ENCODE data around the gene ALDH16A1. TPM values are rescaled to one million over a fixed set of nuclear protein-coding genes. Genes with fewer than 3 reads are reported as not detected.

ALDH16A1 gene
- total and polyA plus RNA-seq, 2 of the 8 experiments (the other 6 are each of a cell fraction or from before 2014, with no cell fraction given): 30.5 to 34.3 TPM

MicroRNAs within 50 kb of the gene (microRNA counts, 767-probe panel; counts per million panel counts)
- microRNA hsa-miR-150-5p: 879 counts per million, percentile 95 among the panel's probes with 10 or more counts

Small RNAs within 50 kb of the gene (microRNA-seq; reads per million reads assigned to microRNA genes)
- gene MIR150 (ENCODE audit: borderline microRNAs expressed in 2 of 2, borderline number of aligned reads in 2 of 2, borderline replicate concordance in 1 of 2): 3.7 to 7.1 reads per million in 2 experiments

Small RNAs within 50 kb of the gene (small RNA-seq; reads per million reads assigned to genes)
- gene COX6CP7 (ENCODE audit: insufficient read depth): not detected
- 76.5 reads per million, percentile 97 among the genes with 10 or more reads in this experiment for gene MIR150 (ENCODE audit: insufficient read depth)
- gene SNORD32A (ENCODE audit: insufficient read depth): not detected
- not detected for gene SNORD33 (ENCODE audit: insufficient read depth)
- not detected for gene SNORD34 (ENCODE audit: insufficient read depth)
- not detected for gene SNORD35A (ENCODE audit: insufficient read depth)
- gene SNORD35B (ENCODE audit: insufficient read depth): not detected

Other genes with a start within 250 kb of the ALDH16A1 start
- gene SLC6A16, start 128.0 kb upstream of the ALDH16A1 start, total RNA-seq (2021; fragmentation: NEBNext Ultra II Directional; extraction: Animal tissue kit (Norgen Biotek cat#: 25700)): 1.5 and 1.7 TPM in 2 replicates
- gene SLC6A16, start 128.0 kb upstream of the ALDH16A1 start, polyA plus RNA-seq (2011; rRNA removed): 0.93 and 1.1 TPM in 2 replicates
- not detected in 2 replicates for gene CD37, start 117.8 kb upstream of the ALDH16A1 start, total RNA-seq (2021; fragmentation: NEBNext Ultra II Directional; extraction: Animal tissue kit (Norgen Biotek cat#: 25700))
- gene CD37, start 117.8 kb upstream of the ALDH16A1 start, polyA plus RNA-seq (2011; rRNA removed): not detected in 2 replicates
- gene TEAD2, start 90.8 kb upstream of the ALDH16A1 start, total RNA-seq (2021; fragmentation: NEBNext Ultra II Directional; extraction: Animal tissue kit (Norgen Biotek cat#: 25700)): 146 and 156 TPM in 2 replicates
- gene TEAD2, start 90.8 kb upstream of the ALDH16A1 start, polyA plus RNA-seq (2011; rRNA removed): 87.6 and 110 TPM in 2 replicates
- 2.6 and 3.1 TPM in 2 replicates for gene DKKL1, start 89.3 kb upstream of the ALDH16A1 start, total RNA-seq (2021; fragmentation: NEBNext Ultra II Directional; extraction: Animal tissue kit (Norgen Biotek cat#: 25700))
- gene DKKL1, start 89.3 kb upstream of the ALDH16A1 start, polyA plus RNA-seq (2011; rRNA removed): 5.9 and 6.8 TPM in 2 replicates
- 0.19 and 0.57 TPM in 2 replicates for gene KASH5, start 65.0 kb upstream of the ALDH16A1 start, total RNA-seq (2021; fragmentation: NEBNext Ultra II Directional; extraction: Animal tissue kit (Norgen Biotek cat#: 25700))
- 0.05 and 0.28 TPM in 2 replicates for gene KASH5, start 65.0 kb upstream of the ALDH16A1 start, polyA plus RNA-seq (2011; rRNA removed)
- 0.82 TPM in 1 of 2 replicates, not detected in the other for gene PTH2, start 29.8 kb upstream of the ALDH16A1 start, total RNA-seq (2021; fragmentation: NEBNext Ultra II Directional; extraction: Animal tissue kit (Norgen Biotek cat#: 25700))
- gene PTH2, start 29.8 kb upstream of the ALDH16A1 start, polyA plus RNA-seq (2011; rRNA removed): 0.50 TPM in 1 of 2 replicates, not detected in the other
- 0.93 and 1.1 TPM in 2 replicates for gene GFY, start 27.8 kb upstream of the ALDH16A1 start, total RNA-seq (2021; fragmentation: NEBNext Ultra II Directional; extraction: Animal tissue kit (Norgen Biotek cat#: 25700))
- gene GFY, start 27.8 kb upstream of the ALDH16A1 start, polyA plus RNA-seq (2011; rRNA removed): 0.68 and 1.2 TPM in 2 replicates
- gene SLC17A7, start 11.7 kb upstream of the ALDH16A1 start, total RNA-seq (2021; fragmentation: NEBNext Ultra II Directional; extraction: Animal tissue kit (Norgen Biotek cat#: 25700)): 2.3 and 3.0 TPM in 2 replicates
- 2.7 and 4.7 TPM in 2 replicates for gene SLC17A7, start 11.7 kb upstream of the ALDH16A1 start, polyA plus RNA-seq (2011; rRNA removed)
- gene PIH1D1, start 1.4 kb upstream of the ALDH16A1 start, total RNA-seq (2021; fragmentation: NEBNext Ultra II Directional; extraction: Animal tissue kit (Norgen Biotek cat#: 25700)): 146 and 155 TPM in 2 replicates
- 195 and 220 TPM in 2 replicates for gene PIH1D1, start 1.4 kb upstream of the ALDH16A1 start, polyA plus RNA-seq (2011; rRNA removed)
- 1.6 and 2.6 TPM in 2 replicates for gene FLT3LG, start 21.0 kb downstream of the ALDH16A1 start, total RNA-seq (2021; fragmentation: NEBNext Ultra II Directional; extraction: Animal tissue kit (Norgen Biotek cat#: 25700))
- gene FLT3LG, start 21.0 kb downstream of the ALDH16A1 start, polyA plus RNA-seq (2011; rRNA removed): 3.2 and 3.9 TPM in 2 replicates
- gene RPL13A, start 34.4 kb downstream of the ALDH16A1 start, total RNA-seq (2021; fragmentation: NEBNext Ultra II Directional; extraction: Animal tissue kit (Norgen Biotek cat#: 25700)): 3,305 and 3,520 TPM in 2 replicates
- gene RPL13A, start 34.4 kb downstream of the ALDH16A1 start, polyA plus RNA-seq (2011; rRNA removed): 8,501 and 8,868 TPM in 2 replicates
- gene RPS11, start 43.2 kb downstream of the ALDH16A1 start, total RNA-seq (2021; fragmentation: NEBNext Ultra II Directional; extraction: Animal tissue kit (Norgen Biotek cat#: 25700)): 2,240 and 2,296 TPM in 2 replicates
- gene RPS11, start 43.2 kb downstream of the ALDH16A1 start, polyA plus RNA-seq (2011; rRNA removed): 4,988 and 6,072 TPM in 2 replicates
- gene FCGRT, start 59.4 kb downstream of the ALDH16A1 start, total RNA-seq (2021; fragmentation: NEBNext Ultra II Directional; extraction: Animal tissue kit (Norgen Biotek cat#: 25700)): 43.4 and 46.5 TPM in 2 replicates
- gene FCGRT, start 59.4 kb downstream of the ALDH16A1 start, polyA plus RNA-seq (2011; rRNA removed): 41.2 and 66.7 TPM in 2 replicates
- gene RCN3, start 74.8 kb downstream of the ALDH16A1 start, total RNA-seq (2021; fragmentation: NEBNext Ultra II Directional; extraction: Animal tissue kit (Norgen Biotek cat#: 25700)): 18.9 and 19.5 TPM in 2 replicates
- gene RCN3, start 74.8 kb downstream of the ALDH16A1 start, polyA plus RNA-seq (2011; rRNA removed): 5.8 and 9.4 TPM in 2 replicates
- 85.1 and 93.8 TPM in 2 replicates for gene NOSIP, start 127.3 kb downstream of the ALDH16A1 start, total RNA-seq (2021; fragmentation: NEBNext Ultra II Directional; extraction: Animal tissue kit (Norgen Biotek cat#: 25700))
- gene NOSIP, start 127.3 kb downstream of the ALDH16A1 start, polyA plus RNA-seq (2011; rRNA removed): 192 and 254 TPM in 2 replicates
- gene PRRG2, start 128.1 kb downstream of the ALDH16A1 start, total RNA-seq (2021; fragmentation: NEBNext Ultra II Directional; extraction: Animal tissue kit (Norgen Biotek cat#: 25700)): 4.1 and 5.7 TPM in 2 replicates
- gene PRRG2, start 128.1 kb downstream of the ALDH16A1 start, polyA plus RNA-seq (2011; rRNA removed): 5.6 and 6.3 TPM in 2 replicates
- 59.4 and 63.8 TPM in 2 replicates for gene PRR12, start 138.0 kb downstream of the ALDH16A1 start, total RNA-seq (2021; fragmentation: NEBNext Ultra II Directional; extraction: Animal tissue kit (Norgen Biotek cat#: 25700))
- gene PRR12, start 138.0 kb downstream of the ALDH16A1 start, polyA plus RNA-seq (2011; rRNA removed): 2.5 and 4.6 TPM in 2 replicates
- 16.9 and 17.7 TPM in 2 replicates for gene RRAS, start 186.9 kb downstream of the ALDH16A1 start, total RNA-seq (2021; fragmentation: NEBNext Ultra II Directional; extraction: Animal tissue kit (Norgen Biotek cat#: 25700))
- gene RRAS, start 186.9 kb downstream of the ALDH16A1 start, polyA plus RNA-seq (2011; rRNA removed): 49.1 and 62.9 TPM in 2 replicates
- 81.7 and 93.3 TPM in 2 replicates for gene SCAF1, start 189.0 kb downstream of the ALDH16A1 start, total RNA-seq (2021; fragmentation: NEBNext Ultra II Directional; extraction: Animal tissue kit (Norgen Biotek cat#: 25700))
- 9.7 and 21.4 TPM in 2 replicates for gene SCAF1, start 189.0 kb downstream of the ALDH16A1 start, polyA plus RNA-seq (2011; rRNA removed)
- 114 and 115 TPM in 2 replicates for gene IRF3, start 212.6 kb downstream of the ALDH16A1 start, total RNA-seq (2021; fragmentation: NEBNext Ultra II Directional; extraction: Animal tissue kit (Norgen Biotek cat#: 25700))
- gene IRF3, start 212.6 kb downstream of the ALDH16A1 start, polyA plus RNA-seq (2011; rRNA removed): 103 and 185 TPM in 2 replicates
- gene BCL2L12, start 212.7 kb downstream of the ALDH16A1 start, total RNA-seq (2021; fragmentation: NEBNext Ultra II Directional; extraction: Animal tissue kit (Norgen Biotek cat#: 25700)): 126 and 133 TPM in 2 replicates
- gene BCL2L12, start 212.7 kb downstream of the ALDH16A1 start, polyA plus RNA-seq (2011; rRNA removed): 209 and 280 TPM in 2 replicates
- gene PRMT1, start 224.0 kb downstream of the ALDH16A1 start, total RNA-seq (2021; fragmentation: NEBNext Ultra II Directional; extraction: Animal tissue kit (Norgen Biotek cat#: 25700)): 561 and 579 TPM in 2 replicates
- 1,215 and 1,548 TPM in 2 replicates for gene PRMT1, start 224.0 kb downstream of the ALDH16A1 start, polyA plus RNA-seq (2011; rRNA removed)
- gene ADM5, start 236.4 kb downstream of the ALDH16A1 start, total RNA-seq (2021; fragmentation: NEBNext Ultra II Directional; extraction: Animal tissue kit (Norgen Biotek cat#: 25700)): 2.6 and 4.3 TPM in 2 replicates
- 2.5 and 5.4 TPM in 2 replicates for gene ADM5, start 236.4 kb downstream of the ALDH16A1 start, polyA plus RNA-seq (2011; rRNA removed)
- 91.8 and 98.3 TPM in 2 replicates for gene CPT1C, start 237.9 kb downstream of the ALDH16A1 start, total RNA-seq (2021; fragmentation: NEBNext Ultra II Directional; extraction: Animal tissue kit (Norgen Biotek cat#: 25700))
- gene CPT1C, start 237.9 kb downstream of the ALDH16A1 start, polyA plus RNA-seq (2011; rRNA removed): 79.6 and 122 TPM in 2 replicates

Measured in H1 (cell line).